ENCODE results near the gene DNAJB1.
"Not testable (repeated sequence)": the region's sequence is repeated elsewhere in the genome, so short reads cannot be mapped to it uniquely, and the experiment has no call there.

Gene DNAJB1

DNA sequence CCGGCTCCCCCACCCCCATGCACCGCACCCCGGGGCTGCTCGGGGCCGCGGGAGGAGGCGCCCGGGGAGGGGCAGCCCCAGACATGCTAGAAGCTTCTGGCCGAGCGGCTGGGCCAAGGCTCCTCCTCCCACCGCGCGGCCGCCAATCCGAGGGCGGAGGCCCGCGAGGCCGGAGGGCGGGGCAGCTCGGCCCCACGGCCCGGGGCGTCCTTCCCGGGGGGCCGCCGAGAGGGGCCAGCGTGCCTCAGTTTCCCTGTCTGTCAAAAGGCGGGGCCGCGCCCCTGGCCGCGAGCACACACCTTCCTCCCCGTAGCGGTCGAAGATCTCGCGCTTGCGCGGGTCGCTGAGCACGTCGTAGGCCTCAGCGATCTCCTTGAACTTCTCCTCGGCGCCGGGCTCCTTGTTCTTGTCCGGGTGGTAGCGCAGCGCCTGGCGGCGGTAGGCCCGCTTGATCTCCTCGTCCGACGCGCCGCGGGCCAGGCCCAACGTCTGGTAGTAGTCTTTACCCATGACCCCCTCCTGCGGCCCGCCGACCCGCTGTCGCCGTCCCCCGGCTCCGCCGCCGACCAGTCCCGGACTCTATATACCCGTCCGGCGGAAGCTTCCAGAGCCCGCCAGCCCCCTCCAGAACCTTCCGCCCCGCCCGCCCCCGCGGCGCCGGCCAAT lies at the start of gene DNAJB1:
TSS of gene DNAJB1 (minus strand) at position 558 of the 666 bp plus-strand sequence. CDS start at position 510, 48 bp downstream.
- peak; percentile 74 for DNase-seq (ENCODE audit: low spot score)

DNA sequence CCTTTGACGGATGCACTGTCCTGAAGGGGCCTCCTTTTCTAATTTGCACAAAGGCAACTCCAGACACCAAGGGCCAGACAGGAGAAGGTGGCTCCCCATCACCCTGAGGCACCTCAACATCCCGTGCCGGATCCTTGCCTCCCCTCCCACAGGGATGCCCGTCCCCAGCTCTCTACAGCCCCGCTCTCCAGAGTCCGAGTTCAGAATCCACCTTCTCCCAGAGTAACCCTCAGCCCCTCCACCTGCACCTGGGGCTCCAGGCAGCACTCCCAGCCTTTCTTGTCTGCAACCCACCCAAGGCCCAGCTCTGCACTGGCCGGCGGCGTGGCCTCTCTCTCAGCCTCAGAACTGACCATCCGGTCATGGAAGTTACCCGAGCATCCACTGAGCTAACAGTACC lies 48.9 kb upstream of the DNAJB1 start:
- no peak for DNase-seq (ENCODE audit: low spot score)

DNA sequence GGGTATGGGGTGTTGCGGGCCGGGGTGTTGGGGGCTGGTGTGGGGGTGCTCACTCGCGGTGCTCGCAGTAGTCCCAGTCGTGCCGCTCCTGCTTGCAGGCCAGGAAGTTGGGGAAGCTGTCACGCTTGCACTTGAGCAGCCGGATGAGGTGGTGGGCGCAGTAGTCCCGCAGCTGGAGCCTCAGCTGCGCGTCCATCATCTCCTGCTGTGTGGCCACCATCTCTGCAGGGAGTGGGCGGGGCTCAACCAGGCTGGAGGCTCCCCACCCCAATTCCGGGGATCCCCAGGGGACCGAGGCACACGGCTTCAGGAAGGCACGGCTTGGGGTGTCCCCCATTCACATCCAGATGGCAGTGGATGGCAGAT lies 48.5 kb upstream of the DNAJB1 start:
- DNase-seq (ENCODE audit: low spot score), result no peak

DNA sequence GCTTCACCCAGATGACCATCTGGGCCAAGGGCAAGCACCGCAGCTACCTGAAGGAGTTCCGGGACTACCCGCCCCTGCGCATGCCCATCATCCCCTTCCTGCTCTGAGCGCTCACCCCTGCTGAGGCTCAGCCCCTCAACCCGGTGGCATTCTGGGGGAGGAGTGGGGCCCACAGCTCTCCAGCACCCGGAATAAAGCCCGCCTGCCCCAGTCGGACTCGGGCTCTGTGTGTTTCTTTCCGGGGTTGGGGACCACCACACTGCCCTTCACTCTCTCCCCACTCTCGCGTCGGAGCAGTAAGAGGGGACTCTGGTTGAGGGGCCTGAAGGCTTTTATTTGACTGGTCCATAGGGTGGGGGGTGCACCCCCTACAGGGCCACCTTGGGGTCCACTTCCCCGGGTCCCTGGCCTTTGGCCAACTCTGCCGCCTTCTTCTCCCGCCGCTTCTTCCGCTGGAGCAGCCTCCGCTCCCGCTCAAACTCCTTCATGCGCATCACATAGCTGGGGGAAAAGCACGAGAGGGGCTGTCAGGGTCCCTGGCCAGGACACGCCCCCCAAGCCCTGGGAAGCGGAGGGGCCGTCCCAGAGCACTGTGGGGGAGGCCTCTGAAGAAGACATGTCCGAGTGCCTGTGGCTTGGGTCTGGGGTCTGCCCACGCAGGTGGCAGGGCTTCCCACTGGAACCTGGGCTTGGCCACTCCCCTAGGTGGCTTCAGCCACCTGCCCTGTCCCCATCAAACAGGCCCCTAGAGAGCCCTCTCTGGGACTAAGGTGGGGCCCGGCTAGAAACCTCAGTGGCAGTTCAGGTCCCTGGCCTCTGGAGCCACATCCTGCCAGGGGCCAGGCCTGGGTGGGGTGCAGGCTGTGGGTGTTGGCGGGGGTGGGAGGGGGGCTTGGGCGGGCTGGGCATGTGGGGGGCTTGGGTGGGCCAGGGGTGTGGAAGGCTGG lies 47.8 kb upstream of the DNAJB1 start:
- DNase-seq (ENCODE audit: low spot score), result no peak

DNA sequence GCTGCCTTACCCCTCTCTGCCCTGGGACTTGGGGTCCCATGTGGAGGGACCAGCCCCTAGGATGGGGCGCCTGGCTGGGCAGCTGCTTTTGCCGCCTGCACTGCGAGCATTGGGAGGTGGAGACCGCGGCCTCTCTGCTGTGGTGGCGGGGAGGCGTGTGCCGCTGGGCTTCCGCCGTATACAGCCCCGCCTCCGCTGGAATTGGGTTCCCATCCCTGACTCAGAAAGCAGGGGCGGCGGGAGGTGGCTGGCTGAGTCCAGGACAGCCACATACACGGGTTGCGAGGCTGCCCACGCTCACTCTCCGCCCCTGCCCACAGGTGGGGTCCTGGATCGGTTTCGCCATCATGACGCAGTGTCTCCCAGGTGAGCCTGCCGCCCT lies 47.1 kb upstream of the DNAJB1 start:
- no peak for DNase-seq (ENCODE audit: low spot score)

DNA sequence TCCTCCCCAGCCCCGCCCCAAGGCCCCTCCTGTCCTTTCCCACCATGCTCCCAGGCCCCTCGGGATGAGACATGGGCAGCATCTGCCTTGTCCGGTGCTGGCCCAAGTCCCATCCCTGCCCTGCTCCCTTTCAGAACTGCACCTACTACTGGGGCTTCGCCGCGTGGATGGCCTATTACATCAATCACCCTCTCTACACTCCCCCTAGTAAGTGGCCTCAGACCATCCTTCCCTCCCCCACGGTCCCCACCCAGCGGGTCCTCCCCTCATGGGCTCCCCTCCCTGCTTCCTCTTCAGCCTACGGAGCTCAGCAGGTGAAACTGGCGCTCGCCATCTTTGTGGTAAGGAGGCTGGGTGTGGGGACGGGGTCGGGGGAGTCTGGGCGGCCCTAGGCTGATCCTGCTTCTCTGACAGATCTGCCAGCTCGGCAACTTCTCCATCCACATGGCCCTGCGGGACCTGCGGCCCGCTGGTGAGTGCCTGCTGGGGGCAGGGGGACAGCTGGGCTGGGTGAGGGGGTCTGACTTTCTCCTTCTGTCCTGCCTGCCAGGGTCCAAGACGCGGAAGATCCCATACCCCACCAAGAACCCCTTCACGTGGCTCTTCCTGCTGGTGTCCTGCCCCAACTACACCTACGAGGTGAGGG lies 46.6 kb upstream of the DNAJB1 start:
- DNase-seq (ENCODE audit: low spot score), result not testable (repeated sequence)

DNA sequence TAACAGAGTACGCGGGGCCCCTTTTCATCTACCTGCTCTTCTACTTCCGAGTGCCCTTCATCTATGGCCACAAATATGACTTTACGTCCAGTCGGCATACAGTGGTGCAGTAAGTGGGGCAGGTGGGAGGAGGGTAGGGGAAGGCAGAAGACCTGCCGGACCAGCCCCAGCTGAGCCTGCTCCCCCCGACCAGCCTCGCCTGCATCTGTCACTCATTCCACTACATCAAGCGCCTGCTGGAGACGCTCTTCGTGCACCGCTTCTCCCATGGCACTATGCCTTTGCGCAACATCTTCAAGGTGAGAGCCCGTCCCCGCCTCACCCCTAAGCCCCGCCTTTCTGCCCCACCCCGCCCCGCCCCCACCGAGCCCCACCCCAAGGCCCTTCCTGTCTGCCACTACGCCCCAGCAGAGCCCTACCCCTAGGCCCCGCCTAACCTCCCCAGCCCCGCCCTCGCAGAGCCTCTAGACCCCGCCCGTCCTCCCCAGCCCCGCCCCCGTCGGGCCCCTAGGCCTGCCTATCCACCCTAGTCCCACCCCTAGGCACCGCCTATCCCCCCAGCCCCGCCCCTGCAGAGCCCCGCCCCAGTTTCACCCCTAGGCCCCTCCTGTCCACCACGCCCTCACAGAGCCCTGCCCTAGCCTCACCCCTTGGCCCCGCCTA lies 45.9 kb upstream of the DNAJB1 start:
- DNase-seq (ENCODE audit: low spot score), result no peak

DNA sequence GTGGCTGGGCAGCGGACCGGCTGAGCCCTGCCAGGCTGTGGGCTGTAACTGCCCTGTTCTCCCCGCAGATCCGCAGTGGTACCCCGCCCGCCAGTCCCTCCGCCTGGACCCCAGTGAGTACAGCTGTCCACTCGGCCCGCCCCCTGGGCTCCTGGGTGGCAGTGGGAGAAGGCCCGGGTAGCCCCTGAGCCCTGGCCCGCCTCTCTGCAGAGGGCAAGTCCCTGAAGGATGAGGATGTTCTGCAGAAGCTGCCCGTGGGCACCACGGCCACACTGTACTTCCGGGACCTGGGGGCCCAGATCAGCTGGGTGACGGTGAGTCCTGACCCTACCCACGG lies 45.4 kb upstream of the DNAJB1 start:
- DNase-seq (ENCODE audit: low spot score), result no peak

DNA sequence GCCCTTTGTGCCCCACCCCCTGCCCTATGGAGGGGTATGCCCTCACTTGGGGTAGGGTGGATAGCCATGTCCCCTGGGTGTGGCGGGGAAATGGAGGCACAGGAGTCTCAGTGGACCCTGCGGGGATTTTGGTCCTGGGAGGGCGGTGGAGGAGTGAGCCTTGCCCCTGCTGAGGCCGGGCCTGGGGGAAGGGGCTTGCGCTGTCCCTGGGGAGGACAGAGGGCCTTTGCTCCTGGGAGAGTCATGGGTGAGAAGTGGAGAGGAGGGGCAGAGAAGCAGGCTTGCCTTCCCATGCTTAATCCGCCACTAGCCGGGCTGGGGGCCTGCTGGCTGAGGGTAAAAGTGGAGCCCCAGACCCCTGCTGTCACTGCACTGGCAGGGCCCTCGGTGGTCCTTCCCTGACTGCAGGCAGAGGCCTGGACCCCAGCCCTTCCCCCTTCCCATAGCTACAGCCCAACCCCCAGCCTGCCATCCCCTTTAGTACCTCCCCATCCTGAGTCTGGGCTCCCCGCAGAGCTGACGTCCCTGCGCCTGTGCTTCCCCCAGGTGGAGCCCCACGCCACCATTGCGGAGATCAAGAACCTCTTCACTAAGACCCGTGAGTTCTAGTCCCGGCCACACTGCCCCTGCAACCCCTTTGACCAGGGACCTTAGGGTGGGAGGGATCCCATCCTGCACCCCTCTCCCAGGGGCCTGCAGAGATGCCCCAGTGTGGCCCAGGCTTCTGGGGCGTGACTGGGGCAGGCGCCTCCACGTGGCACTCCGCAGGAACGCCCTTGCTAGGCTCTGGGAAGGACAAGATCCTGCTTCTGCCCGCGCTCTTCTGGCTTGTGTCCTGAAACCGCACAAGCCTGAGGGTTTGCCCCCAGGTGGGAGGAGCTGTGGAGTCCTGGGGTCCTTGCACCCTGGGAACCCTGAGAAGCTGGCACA lies 44.7 kb upstream of the DNAJB1 start:
- DNase-seq (ENCODE audit: low spot score), result no peak

DNA sequence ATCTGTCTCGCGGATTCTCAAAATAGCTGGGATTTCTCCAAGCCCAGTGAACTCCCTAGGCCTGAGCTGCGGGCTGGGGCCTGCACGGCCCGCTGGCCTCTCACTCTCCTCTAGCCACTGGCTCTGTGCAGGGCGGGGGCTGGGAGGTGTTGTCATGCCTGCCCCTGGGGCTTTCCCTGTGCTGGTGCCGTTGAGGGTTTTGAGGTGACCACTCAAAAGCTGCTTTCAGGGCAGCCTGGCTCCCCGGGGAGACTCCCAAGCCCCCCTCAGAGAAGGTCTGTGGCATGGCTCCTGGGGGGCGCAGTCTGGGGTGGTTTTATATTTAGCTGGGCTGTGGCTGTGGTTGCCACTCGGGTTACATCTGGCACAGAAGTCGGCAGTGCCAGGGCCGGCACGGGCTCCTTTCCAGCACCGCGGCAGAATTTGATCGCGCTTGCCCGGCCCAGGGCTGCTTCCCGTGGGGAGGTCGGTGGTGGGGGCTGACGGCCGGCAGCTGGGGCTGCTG lies 43.7 kb upstream of the DNAJB1 start:
- DNase-seq (ENCODE audit: low spot score), result no peak

DNA sequence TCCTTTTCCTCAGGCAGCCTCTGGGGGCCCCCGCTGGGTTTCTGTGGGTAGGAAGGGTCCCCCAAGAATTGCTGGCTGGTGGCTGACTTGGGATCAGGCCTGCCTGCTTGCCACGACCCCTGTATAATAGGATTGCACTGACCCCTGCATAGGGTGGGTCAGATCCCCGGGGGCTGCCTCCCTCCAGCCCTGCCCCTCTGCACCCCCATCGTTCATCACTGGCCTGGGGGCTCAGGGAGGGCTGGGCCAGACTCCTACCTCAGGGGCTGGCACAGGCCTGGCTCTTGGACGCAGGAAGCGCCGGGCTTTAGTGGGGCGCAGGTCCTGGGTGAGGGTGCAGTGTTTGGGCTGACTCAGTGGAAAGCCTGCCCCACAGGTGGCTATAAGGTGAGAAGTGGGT lies 43.1 kb upstream of the DNAJB1 start:
- DNase-seq (ENCODE audit: low spot score), result no peak

DNA sequence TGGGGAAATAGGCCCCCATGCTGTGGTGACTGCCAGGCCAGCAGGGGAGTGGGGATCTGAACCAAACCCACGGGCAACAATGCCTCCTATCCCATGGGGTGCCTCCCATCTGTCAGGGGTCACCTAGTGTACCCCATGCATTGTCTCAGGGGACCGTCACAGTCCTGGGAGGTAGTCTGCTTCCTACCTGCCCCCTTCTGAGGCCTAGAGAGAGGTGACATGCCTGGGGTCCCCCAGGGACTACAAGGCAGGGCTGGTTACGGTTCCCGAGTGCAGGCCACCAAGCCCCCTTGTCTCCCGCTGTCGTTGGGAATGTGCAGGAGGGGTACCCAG lies 42.5 kb upstream of the DNAJB1 start:
- no peak for DNase-seq (ENCODE audit: low spot score)

DNA sequence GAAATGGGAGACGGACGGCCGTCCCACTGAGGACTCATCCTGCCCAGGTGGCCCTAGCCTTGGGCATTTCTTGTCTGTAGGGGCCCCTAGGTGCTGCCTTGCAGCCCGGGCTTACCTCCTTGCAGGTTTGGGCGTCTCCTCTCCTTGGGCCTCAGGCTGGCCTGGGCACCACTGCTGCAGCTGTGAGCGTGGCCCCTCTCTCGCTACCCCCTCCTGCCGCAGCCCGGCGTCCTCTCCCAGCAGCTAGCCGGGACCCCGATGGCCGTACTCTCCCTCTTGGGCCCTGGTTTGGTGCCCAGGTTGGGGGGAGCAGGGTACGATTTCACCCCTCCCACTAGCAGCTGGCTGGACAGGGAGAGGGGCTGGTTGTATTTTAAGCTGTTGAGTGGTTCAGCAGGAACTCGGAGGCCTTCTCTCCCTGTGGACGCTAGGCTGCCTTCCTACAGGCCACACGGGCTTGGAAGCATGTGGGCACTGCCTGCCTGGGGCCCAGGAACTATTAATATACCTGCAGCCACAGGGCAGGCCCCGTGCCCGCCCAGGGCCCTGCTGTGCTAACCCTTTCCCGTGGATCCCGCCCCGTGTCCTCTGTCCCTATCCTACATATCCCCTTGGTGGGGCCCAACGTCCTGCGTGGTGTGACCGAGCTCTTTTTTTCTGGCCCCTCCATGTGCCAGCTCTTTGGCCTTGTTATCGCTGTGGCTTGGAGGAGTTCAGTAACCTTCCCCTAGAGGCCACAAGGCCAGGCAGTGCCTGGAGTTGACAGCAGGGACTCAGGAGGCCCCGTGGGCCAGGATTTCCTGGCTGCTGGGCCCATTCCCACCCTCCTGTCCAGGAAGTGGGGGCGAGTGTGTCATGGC lies 41.9 kb upstream of the DNAJB1 start:
- no peak for DNase-seq (ENCODE audit: low spot score)

DNA sequence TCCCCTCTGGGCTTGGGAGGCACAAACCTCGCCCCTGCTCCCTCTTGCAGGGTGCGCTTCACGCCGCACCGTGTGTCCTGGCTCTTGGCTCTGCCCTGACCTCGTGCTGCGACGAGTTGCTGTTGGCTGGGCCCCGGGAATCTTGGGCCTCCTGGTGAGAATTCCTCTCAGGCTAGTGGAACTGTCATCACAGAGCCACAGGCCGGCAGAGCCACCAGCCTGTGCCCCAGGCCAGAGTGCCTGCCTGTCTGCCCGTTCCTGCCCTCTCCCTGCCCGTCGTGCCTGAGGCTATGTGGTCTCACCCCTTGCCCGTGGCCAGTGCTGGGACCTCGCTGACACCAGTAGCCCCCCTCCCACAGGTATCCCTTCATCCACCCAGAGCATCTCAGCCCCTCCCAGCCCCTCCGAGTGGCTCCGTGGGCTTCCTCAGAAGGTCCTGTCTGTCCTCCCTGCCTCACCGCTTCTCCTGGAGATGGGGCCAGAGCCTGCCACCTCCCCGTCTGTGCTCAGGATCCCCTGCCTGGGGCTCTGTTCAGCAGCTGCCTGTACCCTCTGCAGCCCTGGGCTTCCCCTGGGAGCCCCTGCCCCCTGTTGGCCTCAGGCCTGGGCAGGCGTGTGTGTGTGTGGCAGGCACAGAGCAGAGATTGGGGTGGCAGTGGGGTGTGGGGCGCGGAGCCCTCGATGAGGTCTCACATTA lies 40.3 kb upstream of the DNAJB1 start:
- no peak for DNase-seq (ENCODE audit: low spot score)

DNA sequence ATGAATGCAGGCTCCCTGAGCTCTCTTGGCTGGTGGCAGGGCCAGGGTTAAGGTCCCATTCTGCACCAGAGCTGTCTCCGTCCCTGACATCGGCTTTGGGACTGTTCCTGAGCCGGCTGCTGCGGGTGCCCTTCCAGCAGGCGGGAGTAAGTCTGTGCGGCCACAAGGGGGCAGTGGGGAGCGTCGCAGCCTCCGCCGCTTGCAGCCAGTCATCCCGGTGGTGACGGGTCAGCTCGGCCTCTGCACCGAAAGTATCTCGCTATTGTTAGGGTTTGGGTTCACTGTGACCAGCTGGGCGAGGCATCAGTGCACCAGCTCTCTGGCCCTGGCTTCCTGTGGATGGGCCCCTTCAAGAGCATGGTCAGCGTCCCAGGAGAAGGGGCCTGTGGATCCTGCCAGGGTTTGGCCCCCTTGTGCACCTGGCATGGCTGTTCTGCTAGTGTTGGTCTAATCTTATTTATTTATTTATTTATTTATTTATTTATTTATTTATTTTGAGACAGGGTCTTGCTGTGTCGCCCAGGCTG lies 38.5 kb upstream of the DNAJB1 start:
- DNase-seq (ENCODE audit: low spot score), result peak; percentile 76

DNA sequence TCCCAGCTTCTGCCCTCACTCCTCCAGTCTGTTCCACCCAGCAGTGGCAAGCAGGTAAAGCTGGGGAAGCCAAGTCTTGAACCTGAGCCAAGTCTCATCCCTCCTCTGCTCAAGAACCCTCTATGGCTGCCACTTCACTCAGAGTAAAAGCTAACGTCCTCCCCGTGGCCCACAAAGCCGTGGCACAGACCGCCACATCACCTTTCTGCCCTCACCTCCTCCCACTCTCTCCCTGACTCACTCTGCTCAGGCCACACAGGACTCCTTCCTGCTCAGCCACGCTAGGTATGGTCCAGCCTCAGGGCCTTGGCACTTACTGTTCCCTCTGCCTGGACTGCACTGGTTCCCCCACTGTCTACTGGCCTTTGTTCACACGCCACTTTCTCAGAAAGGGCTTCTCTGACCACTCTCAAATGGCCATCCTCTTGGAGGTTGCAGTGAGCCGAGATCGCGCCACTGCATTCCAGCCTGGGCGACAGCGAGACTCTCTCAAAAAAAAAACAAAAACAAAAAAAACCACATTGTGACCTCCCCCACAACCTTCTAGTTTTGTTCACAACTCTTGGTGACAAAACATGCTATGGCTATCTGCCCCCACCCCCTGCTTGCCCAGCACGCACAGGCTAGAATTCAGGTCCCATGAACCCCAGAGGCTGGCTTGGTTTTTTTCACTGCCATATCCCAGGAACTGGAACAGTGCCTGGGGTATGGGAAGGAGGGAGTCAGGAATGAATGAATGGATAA lies 37.9 kb upstream of the DNAJB1 start:
- DNase-seq (ENCODE audit: low spot score), result no peak

DNA sequence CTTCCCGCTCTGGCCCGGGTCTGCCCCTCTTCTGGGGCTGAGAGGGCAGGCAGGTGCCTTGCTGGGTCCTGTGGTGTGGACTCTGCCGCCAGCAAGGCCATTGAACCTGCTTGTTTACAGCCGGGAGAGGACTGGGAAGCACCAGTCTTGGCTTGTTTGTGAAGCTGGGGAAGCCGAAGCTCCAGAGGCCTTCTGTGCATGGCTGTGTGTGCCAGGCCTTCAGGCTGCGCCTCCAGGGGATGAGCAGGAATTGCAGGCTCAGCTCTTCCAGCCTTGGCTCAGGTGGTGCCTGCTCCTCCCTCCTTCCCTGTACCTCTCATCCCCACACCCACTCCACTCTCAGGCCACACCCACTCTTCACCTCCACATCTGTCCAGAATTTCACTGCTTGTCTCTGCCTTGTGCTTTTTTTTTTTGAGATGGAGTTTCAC lies 36.2 kb upstream of the DNAJB1 start:
- no peak for DNase-seq (ENCODE audit: low spot score)

DNA sequence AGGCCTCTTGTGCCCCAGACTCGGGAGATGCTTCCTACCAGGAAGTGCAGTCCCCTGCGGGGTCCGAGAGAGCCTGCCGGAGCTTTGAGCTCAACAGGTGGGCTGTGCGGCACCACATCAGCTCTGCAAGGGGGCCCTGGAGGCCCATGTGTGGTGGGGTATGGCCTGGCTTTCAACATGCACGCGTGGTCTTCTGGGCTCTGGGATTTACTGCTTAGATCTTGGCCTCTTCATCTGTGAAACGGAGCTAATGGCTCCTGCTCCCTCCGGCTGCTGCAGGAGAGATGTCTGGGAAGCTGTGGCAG lies 35.7 kb upstream of the DNAJB1 start:
- no peak for DNase-seq (ENCODE audit: low spot score)
